WTC11 (cell line): Measurements from ENCODE around the gene LEF1.

Experiments
- FOXK1 ChIP-seq: sonication (generic); formaldehyde crosslinking; IDR thresholded peaks from 2 replicates; pipeline ENCODE4 v1.8.0; 2022; ENCODE audit warnings: mild to moderate bottlenecking, moderate library complexity, missing genetic modification reagents
- JUN ChIP-seq: sonication (generic); formaldehyde crosslinking; IDR thresholded peaks from 2 replicates; pipeline ENCODE4 v1.8.0; 2023; ENCODE audit warnings: mild to moderate bottlenecking, missing genetic modification reagents
- MXD4 ChIP-seq: fragments of 250-450 bp; sonication (Bioruptor Pico); IDR thresholded peaks from 2 replicates; pipeline ENCODE4 v1.8.0; 2021; ENCODE audit warnings: mild to moderate bottlenecking, moderate library complexity, borderline replicate concordance
- NR3C1 ChIP-seq: sonication (generic); formaldehyde crosslinking; conservative IDR thresholded peaks from 2 replicates; pipeline ENCODE4 v1.8.1; 2023; ENCODE audit warnings: low read depth, mild to moderate bottlenecking, missing genetic modification reagents
- SP1 ChIP-seq: sonication (generic); formaldehyde crosslinking; conservative IDR thresholded peaks from 2 replicates; pipeline ENCODE4 v1.8.1; 2022; ENCODE audit warnings: missing genetic modification reagents
- ZNF232 ChIP-seq: sonication (generic); formaldehyde crosslinking; IDR thresholded peaks from 2 replicates; pipeline ENCODE4 v1.8.0; 2022; ENCODE audit warnings: mild to moderate bottlenecking, missing genetic modification reagents
- ZNF317 ChIP-seq: sonication (generic); formaldehyde crosslinking; IDR thresholded peaks from 2 replicates; pipeline ENCODE4 v1.8.1; 2023; ENCODE audit warnings: low read depth, mild to moderate bottlenecking, moderate library complexity, missing genetic modification reagents, borderline replicate concordance
- TF ChIP-seq, protein P1 (sequence below): fragments of 200-600 bp; IDR thresholded peaks from 2 replicates; pipeline ENCODE4 v1.8.0; 2022; ENCODE audit warnings: antibody characterized with exemption
- TF ChIP-seq, protein P2 (sequence below): sonication (generic); formaldehyde crosslinking; IDR thresholded peaks from 2 replicates; pipeline ENCODE4 v1.8.1; 2023; ENCODE audit warnings: mild to moderate bottlenecking, missing genetic modification reagents, moderate library complexity
- TF ChIP-seq, protein P3 (sequence below): sonication (generic); formaldehyde crosslinking; IDR thresholded peaks from 2 replicates; pipeline ENCODE4 v1.8.0; 2023; ENCODE audit warnings: missing genetic modification reagents
- TF ChIP-seq, protein P4 (sequence below): sonication (generic); formaldehyde crosslinking; IDR thresholded peaks from 2 replicates; pipeline ENCODE4 v1.8.1; 2022; ENCODE audit warnings: missing genetic modification reagents, borderline replicate concordance
- TF ChIP-seq, protein P5 (sequence below): fragments of 250-450 bp; sonication (Bioruptor Pico); conservative IDR thresholded peaks from 2 replicates; pipeline ENCODE4 v1.9.0; 2021; ENCODE audit warnings: mild to moderate bottlenecking
- TF ChIP-seq, protein P6 (sequence below): sonication (generic); formaldehyde crosslinking; IDR thresholded peaks from 2 replicates; pipeline ENCODE4 v1.8.1; 2022; ENCODE audit warnings: mild to moderate bottlenecking, moderate library complexity, missing genetic modification reagents

DNA sequence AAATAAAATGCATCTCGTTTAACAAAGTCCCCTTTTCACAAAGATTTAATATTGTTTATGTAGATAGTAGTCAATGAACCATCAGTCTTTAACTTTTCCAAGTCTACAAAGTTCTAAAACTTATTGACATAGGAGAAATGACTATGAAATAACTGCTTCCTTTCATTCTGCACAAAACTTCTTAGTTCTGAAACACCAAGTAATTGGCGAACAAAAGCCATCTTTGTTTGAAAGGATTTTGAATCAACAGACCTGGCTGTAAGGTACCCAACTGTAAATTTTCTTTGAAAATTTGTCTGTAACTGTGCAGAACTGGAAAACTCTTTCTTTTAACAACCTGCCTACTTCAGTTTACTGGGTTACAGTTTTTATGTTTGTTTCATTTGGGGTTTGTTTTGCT is 25.9 kb downstream of the LEF1 start:
- TF ChIP-seq NR3C1 (no peak), JUN (CRISPR knock-in tag) (no peak), FOXK1 (CRISPR knock-in tag) (no peak), ZNF317 (CRISPR knock-in tag) (no peak), ZNF232 (CRISPR knock-in tag) (no peak), MXD4 (CRISPR knock-in tag) (no peak), SP1 (no peak)
- TF ChIP-seq, protein P1, sequence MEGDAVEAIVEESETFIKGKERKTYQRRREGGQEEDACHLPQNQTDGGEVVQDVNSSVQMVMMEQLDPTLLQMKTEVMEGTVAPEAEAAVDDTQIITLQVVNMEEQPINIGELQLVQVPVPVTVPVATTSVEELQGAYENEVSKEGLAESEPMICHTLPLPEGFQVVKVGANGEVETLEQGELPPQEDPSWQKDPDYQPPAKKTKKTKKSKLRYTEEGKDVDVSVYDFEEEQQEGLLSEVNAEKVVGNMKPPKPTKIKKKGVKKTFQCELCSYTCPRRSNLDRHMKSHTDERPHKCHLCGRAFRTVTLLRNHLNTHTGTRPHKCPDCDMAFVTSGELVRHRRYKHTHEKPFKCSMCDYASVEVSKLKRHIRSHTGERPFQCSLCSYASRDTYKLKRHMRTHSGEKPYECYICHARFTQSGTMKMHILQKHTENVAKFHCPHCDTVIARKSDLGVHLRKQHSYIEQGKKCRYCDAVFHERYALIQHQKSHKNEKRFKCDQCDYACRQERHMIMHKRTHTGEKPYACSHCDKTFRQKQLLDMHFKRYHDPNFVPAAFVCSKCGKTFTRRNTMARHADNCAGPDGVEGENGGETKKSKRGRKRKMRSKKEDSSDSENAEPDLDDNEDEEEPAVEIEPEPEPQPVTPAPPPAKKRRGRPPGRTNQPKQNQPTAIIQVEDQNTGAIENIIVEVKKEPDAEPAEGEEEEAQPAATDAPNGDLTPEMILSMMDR: no peak
- TF ChIP-seq, protein P2, sequence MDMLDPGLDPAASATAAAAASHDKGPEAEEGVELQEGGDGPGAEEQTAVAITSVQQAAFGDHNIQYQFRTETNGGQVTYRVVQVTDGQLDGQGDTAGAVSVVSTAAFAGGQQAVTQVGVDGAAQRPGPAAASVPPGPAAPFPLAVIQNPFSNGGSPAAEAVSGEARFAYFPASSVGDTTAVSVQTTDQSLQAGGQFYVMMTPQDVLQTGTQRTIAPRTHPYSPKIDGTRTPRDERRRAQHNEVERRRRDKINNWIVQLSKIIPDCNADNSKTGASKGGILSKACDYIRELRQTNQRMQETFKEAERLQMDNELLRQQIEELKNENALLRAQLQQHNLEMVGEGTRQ (CRISPR knock-in tag): no peak
- TF ChIP-seq, protein P3, sequence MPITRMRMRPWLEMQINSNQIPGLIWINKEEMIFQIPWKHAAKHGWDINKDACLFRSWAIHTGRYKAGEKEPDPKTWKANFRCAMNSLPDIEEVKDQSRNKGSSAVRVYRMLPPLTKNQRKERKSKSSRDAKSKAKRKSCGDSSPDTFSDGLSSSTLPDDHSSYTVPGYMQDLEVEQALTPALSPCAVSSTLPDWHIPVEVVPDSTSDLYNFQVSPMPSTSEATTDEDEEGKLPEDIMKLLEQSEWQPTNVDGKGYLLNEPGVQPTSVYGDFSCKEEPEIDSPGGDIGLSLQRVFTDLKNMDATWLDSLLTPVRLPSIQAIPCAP (CRISPR knock-in tag): no peak
- TF ChIP-seq, protein P4, sequence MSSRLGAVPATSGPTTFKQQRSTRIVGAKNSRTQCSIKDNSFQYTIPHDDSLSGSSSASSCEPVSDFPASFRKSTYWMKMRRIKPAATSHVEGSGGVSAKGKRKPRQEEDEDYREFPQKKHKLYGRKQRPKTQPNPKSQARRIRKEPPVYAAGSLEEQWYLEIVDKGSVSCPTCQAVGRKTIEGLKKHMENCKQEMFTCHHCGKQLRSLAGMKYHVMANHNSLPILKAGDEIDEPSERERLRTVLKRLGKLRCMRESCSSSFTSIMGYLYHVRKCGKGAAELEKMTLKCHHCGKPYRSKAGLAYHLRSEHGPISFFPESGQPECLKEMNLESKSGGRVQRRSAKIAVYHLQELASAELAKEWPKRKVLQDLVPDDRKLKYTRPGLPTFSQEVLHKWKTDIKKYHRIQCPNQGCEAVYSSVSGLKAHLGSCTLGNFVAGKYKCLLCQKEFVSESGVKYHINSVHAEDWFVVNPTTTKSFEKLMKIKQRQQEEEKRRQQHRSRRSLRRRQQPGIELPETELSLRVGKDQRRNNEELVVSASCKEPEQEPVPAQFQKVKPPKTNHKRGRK (CRISPR knock-in tag): no peak
- TF ChIP-seq, protein P5, sequence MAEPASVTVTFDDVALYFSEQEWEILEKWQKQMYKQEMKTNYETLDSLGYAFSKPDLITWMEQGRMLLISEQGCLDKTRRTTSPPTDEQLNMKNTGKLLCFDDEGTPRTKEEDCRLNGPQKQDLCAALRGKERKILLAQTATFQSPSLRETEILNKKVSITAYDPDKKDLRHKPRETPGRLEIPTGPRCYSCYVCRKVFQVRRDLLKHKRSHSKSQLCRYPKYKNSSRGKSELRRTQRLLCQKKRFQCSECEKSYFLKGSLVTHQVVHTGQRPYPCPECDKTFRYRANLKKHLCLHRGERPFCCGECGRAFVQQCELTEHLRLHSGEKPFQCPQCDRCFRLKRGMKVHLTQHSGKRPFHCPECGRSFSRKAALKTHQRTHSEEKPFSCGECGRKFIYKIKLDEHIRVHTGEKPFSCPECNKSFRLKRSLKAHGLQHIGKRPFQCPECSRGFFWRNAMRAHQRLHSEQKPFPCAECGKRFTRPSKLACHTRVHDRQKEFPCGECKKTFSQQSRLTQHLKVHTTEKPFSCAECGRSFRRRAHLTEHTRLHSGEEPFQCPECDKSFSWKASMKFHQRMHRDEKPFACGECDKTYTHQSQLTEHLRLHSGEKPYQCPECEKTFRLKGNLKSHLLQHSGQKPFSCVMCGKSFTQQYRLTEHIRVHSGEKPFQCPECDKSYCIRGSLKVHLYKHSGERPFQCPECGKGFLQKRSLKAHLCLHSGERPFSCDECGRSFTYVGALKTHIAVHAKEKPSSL: no peak
- TF ChIP-seq, protein P6, sequence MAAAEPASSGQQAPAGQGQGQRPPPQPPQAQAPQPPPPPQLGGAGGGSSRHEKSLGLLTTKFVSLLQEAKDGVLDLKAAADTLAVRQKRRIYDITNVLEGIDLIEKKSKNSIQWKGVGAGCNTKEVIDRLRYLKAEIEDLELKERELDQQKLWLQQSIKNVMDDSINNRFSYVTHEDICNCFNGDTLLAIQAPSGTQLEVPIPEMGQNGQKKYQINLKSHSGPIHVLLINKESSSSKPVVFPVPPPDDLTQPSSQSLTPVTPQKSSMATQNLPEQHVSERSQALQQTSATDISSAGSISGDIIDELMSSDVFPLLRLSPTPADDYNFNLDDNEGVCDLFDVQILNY (CRISPR knock-in tag): no peak
